ENCODE measurements around the gene REEP1. TPM values are rescaled to one million over a fixed set of nuclear protein-coding genes. Genes with fewer than 3 reads are reported as not detected.

Gene REEP1
- total RNA-seq, 1 donor from 2014 or later, result 6.4 TPM

Other genes with a start within 250 kb of the REEP1 start
- 8.0 TPM for gene POLR1A, start 231.7 kb downstream of the REEP1 start, total RNA-seq
- 123 TPM for gene PTCD3, start 231.4 kb downstream of the REEP1 start, total RNA-seq
- gene IMMT, start 142.2 kb downstream of the REEP1 start, total RNA-seq, result 97.1 TPM
- 4.7 TPM for gene MRPL35, start 138.2 kb downstream of the REEP1 start, total RNA-seq
- 18.4 TPM for gene KDM3A, start 103.7 kb upstream of the REEP1 start, total RNA-seq
- 69.3 TPM for gene CHMP3, start 225.8 kb upstream of the REEP1 start, total RNA-seq